Mucosa of rectum (tissue), 2 donors: ENCODE results near the gene KIFC3.
"Not testable (repeated sequence)": the region's sequence is repeated elsewhere in the genome, so short reads cannot be mapped to it uniquely, and the experiment has no call there.

Experiments used
- H3K27ac ChIP-seq, 2 donors: one replicate each; pipeline ENCODE4 v1.7.0; 2013; ENCODE audit warnings: inconsistent platforms in 2 of 2, low read depth in 2 of 2, low read length in 2 of 2
- H3K27me3 ChIP-seq, 2 donors: one replicate each; pipeline ENCODE4 v1.7.0; 2013; ENCODE audit warnings: low read length in 2 of 2; ENCODE audit not compliant: control insufficient read depth in 2 of 2, insufficient read depth in 2 of 2
- H3K36me3 ChIP-seq, 2 donors: one replicate each; pipeline ENCODE4 v1.7.0; 2013; ENCODE audit warnings: low read length in 2 of 2; ENCODE audit not compliant: control insufficient read depth in 2 of 2, insufficient read depth in 2 of 2
- H3K4me1 ChIP-seq, 2 donors: one replicate each; pipeline ENCODE4 v1.7.0; 2013; ENCODE audit warnings: low read length in 2 of 2, mild to moderate bottlenecking in 1 of 2; ENCODE audit not compliant: control insufficient read depth in 2 of 2, insufficient read depth in 2 of 2
- H3K4me3 ChIP-seq, 2 donors: one replicate each; pipeline ENCODE4 v1.7.0; 2013; ENCODE audit warnings: low read length in 2 of 2
- H3K9ac ChIP-seq, 2 donors: one replicate each; pipeline ENCODE4 v1.7.0; 2013; ENCODE audit warnings: low read length in 2 of 2, low read depth in 1 of 2, mild to moderate bottlenecking in 1 of 2
- H3K9me3 ChIP-seq, 2 donors: one replicate each; pipeline ENCODE4 v1.7.0; 2013; ENCODE audit warnings: low read length in 2 of 2; ENCODE audit not compliant: control insufficient read depth in 2 of 2
- donor health status: healthy.
- donor health status: Normal muscosa, but diverticular disease.

KIFC3 gene

GRCh38 chr16:57723170-57723569, 79.1 kb downstream of the KIFC3 start:
- Histone ChIP-seq H3K9me3 (no peaks in the 10 kb centered on the region), H3K9ac (no peak overlapping the region), H3K4me3 (no peak overlapping the region), H3K27me3 (no peaks in the 10 kb centered on the region), H3K36me3 (no peaks in the 10 kb centered on the region), H3K27ac (no peak overlapping the region), H3K4me1 (no peaks in the 10 kb centered on the region)

- Histone ChIP-seq H3K36me3 (no peaks in the 10 kb centered on the region), H3K4me3 (no peak overlapping the region), H3K27ac (no peak overlapping the region), H3K9ac (no peak overlapping the region), H3K27me3 (no peaks in the 10 kb centered on the region), H3K4me1 (no peaks in the 10 kb centered on the region), H3K9me3 (no peaks in the 10 kb centered on the region)
Observed at GRCh38 chr16:57722651-57723050, 79.6 kb downstream of the KIFC3 start.

GRCh38 chr16:57722210-57722499, 80.1 kb downstream of the KIFC3 start:
- Histone ChIP-seq H3K9ac (no peak overlapping the region), H3K27me3 (no peaks in the 10 kb centered on the region), H3K4me1 (no peaks in the 10 kb centered on the region), H3K36me3 (no peaks in the 10 kb centered on the region), H3K9me3 (no peaks in the 10 kb centered on the region), H3K4me3 (no peak overlapping the region), H3K27ac (no peak overlapping the region)

- H3K36me3 ChIP-seq: no peaks in the 10 kb centered on the region
- no peak overlapping the region for H3K27ac ChIP-seq
- no peaks in the 10 kb centered on the region for H3K4me1 ChIP-seq
- H3K4me3 ChIP-seq: no peak overlapping the region
- H3K9ac ChIP-seq: no peak overlapping the region
- H3K27me3 ChIP-seq: no peaks in the 10 kb centered on the region
- H3K9me3 ChIP-seq: no peaks in the 10 kb centered on the region
Observed at GRCh38 chr16:57721356-57722209, 80.7 kb downstream of the KIFC3 start.

GRCh38 chr16:57720142-57720575, 82.1 kb downstream of the KIFC3 start:
- Histone ChIP-seq H3K9ac (no peak overlapping the region), H3K27ac (no peak overlapping the region), H3K4me1 (no peaks in the 10 kb centered on the region), H3K9me3 (no peaks in the 10 kb centered on the region), H3K36me3 (no peaks in the 10 kb centered on the region), H3K4me3 (no peak overlapping the region), H3K27me3 (no peaks in the 10 kb centered on the region)

GRCh38 chr16:57714047-57714446, 88.2 kb downstream of the KIFC3 start:
- H3K36me3 ChIP-seq: no peaks in the 10 kb centered on the region
- H3K4me1 ChIP-seq: no peaks in the 10 kb centered on the region
- no peaks in the 10 kb centered on the region for H3K9me3 ChIP-seq
- no peak overlapping the region for H3K9ac ChIP-seq
- H3K27ac ChIP-seq: no peak overlapping the region
- H3K27me3 ChIP-seq: no peaks in the 10 kb centered on the region
- no peak overlapping the region for H3K4me3 ChIP-seq

GRCh38 chr16:57713596-57713995, 88.7 kb downstream of the KIFC3 start:
- no peaks in the 10 kb centered on the region for H3K27me3 ChIP-seq
- no peaks in the 10 kb centered on the region for H3K36me3 ChIP-seq
- no peaks in the 10 kb centered on the region for H3K9me3 ChIP-seq
- no peaks in the 10 kb centered on the region for H3K4me1 ChIP-seq
- H3K4me3 ChIP-seq: no peak overlapping the region
- H3K9ac ChIP-seq: no peak overlapping the region
- no peak overlapping the region for H3K27ac ChIP-seq

GRCh38 chr16:57712569-57712968, 89.7 kb downstream of the KIFC3 start:
- not testable (repeated sequence) for H3K36me3 ChIP-seq, H3K9me3 ChIP-seq, H3K27me3 ChIP-seq, H3K9ac ChIP-seq, H3K4me1 ChIP-seq, H3K4me3 ChIP-seq, H3K27ac ChIP-seq

GRCh38 chr16:57711993-57712392, 90.3 kb downstream of the KIFC3 start:
- no peaks in the 10 kb centered on the region for H3K36me3 ChIP-seq
- H3K27ac ChIP-seq: no peak overlapping the region
- no peak overlapping the region for H3K4me3 ChIP-seq
- no peak overlapping the region for H3K9ac ChIP-seq
- no peaks in the 10 kb centered on the region for H3K9me3 ChIP-seq
- no peaks in the 10 kb centered on the region for H3K27me3 ChIP-seq
- no peaks in the 10 kb centered on the region for H3K4me1 ChIP-seq

- no peak overlapping the region for H3K9ac ChIP-seq
- H3K27me3 ChIP-seq: no peaks in the 10 kb centered on the region
- H3K27ac ChIP-seq: no peak overlapping the region
- no peak overlapping the region for H3K4me3 ChIP-seq
- no peaks in the 10 kb centered on the region for H3K9me3 ChIP-seq
- H3K36me3 ChIP-seq: no peaks in the 10 kb centered on the region
- H3K4me1 ChIP-seq: no peaks in the 10 kb centered on the region
Observed at GRCh38 chr16:57711346-57711745, 90.9 kb downstream of the KIFC3 start.
